Lung (tissue), 12 donors: ENCODE data around the gene EFNA4. TPM values are rescaled to one million over a fixed set of nuclear protein-coding genes. Genes with fewer than 3 reads are reported as not detected.

Source experiments
- ATAC-seq: fragments of 200-7000 bp; cut with Tn5 transposase; one replicate; pipeline ENCODE4 v1.9.1; 2020; ENCODE audit warnings: moderate number of reproducible peaks; ENCODE audit not compliant: insufficient read depth, low FRiP score
- DNase-seq, 3 donors: peaks; one replicate each; pipeline ENCODE4 v3.0.0-alpha.2; 2013 to 2017
- H3K27ac ChIP-seq, 2 donors: one replicate each; pipeline ENCODE4 v1.5.1; 2013; ENCODE audit warnings: mild to moderate bottlenecking in 2 of 2, moderate library complexity in 2 of 2, control low read depth in 1 of 2, inconsistent platforms in 1 of 2, low read depth in 1 of 2, low read length in 1 of 2
- H3K27me3 ChIP-seq, 3 donors: one replicate each; pipeline ENCODE4 v1.5.1; 2013; ENCODE audit warnings: low read length in 2 of 3; ENCODE audit not compliant: control insufficient read depth in 3 of 3, insufficient read depth in 3 of 3
- H3K36me3 ChIP-seq, 4 donors: one replicate each; pipeline ENCODE4 v1.5.1; 2013; ENCODE audit warnings: low read length in 4 of 4, mild to moderate bottlenecking in 1 of 4, moderate library complexity in 1 of 4; ENCODE audit not compliant: control insufficient read depth in 4 of 4, insufficient read depth in 4 of 4
- H3K4me1 ChIP-seq, 5 donors: one replicate each; pipeline ENCODE4 v1.5.1; 2013; ENCODE audit warnings: low read length in 5 of 5, mild to moderate bottlenecking in 2 of 5, moderate library complexity in 1 of 5; ENCODE audit not compliant: control insufficient read depth in 5 of 5, insufficient read depth in 5 of 5
- H3K4me3 ChIP-seq: one replicate; pipeline ENCODE4 v1.5.1; 2013; ENCODE audit warnings: mild to moderate bottlenecking, control low read depth, moderate library complexity
- H3K9ac ChIP-seq, 2 donors: one replicate each; pipeline ENCODE4 v1.5.1; 2013; ENCODE audit warnings: low read length in 2 of 2, control low read depth in 1 of 2; ENCODE audit not compliant: insufficient read depth in 1 of 2
- H3K9me3 ChIP-seq, 4 donors: one replicate each; pipeline ENCODE4 v1.5.1; 2013; ENCODE audit warnings: low read length in 3 of 4, mild to moderate bottlenecking in 1 of 4, moderate library complexity in 1 of 4; ENCODE audit not compliant: control insufficient read depth in 4 of 4, insufficient read depth in 3 of 4
- CTCF ChIP-seq: IDR thresholded peaks from 2 replicates; pipeline ENCODE4 v1.5.1; 2012; ENCODE audit warnings: mild to moderate bottlenecking; ENCODE audit errors: control extremely low read depth, extremely low read depth
- WGBS, 2 donors: extraction: QIAGEN DNeasy Blood & Tissue Kit; methylation state at CpG; one replicate each; pipeline ENCODE4 v1.1.7; 2013; 5-methylcytosine and 5-hydroxymethylcytosine counted together
- polyA plus RNA-seq, 2 donors: library from polyadenylated mRNA; stranded (reverse); fragments of 200-250 nt; gene quantifications; one replicate each; pipeline ENCODE4 v1.2.1, GENCODE V29; 2013
- total RNA-seq, 2 donors: library from RNA; depleted of rRNA in 1 of 2; stranded (reverse); fragments of >200 nt in 1 of 2; gene quantifications; one replicate each; pipeline ENCODE4 v1.2.1, GENCODE V29; 2014 to 2021
- donor health status: control.
- donor health status: control.
- donor health status: Bipolar disorder and iron deficiency.
- donor health status: healthy.
- donor health status: DM: yes; HTN: yes; CAD: no.

Gene EFNA4
- total and polyA plus RNA-seq, 4 donors, result 8.3 to 13.4 (median 10.2) TPM

GRCh38 chr1:155022927-155023236 is 40.7 kb upstream of the EFNA4 start:
- Histone ChIP-seq H3K27ac (peak overlapping the region in 1 of 2 donors; percentile 43), H3K36me3 (peaks cover 0 to 2% (median 0%) of the 10 kb centered on the region in 4 donors), H3K9me3 (no peaks in the 10 kb centered on the region), H3K4me3 (no peak overlapping the region), H3K27me3 (no peaks in the 10 kb centered on the region), H3K4me1 (peaks cover 0 to 1% (median 0%) of the 10 kb centered on the region in 5 donors), H3K9ac (no peak overlapping the region)
- no peak for DNase-seq
- TF ChIP-seq CTCF, result no peak
- 51 to 54% methylated on average over 4 of the region's 4 CpGs for WGBS, 2 donors
- ATAC-seq, result no peak

GRCh38 chr1:155023627-155024026 is 39.9 kb upstream of the EFNA4 start:
- no peak overlapping the region for H3K27ac ChIP-seq
- WGBS, 2 donors, result 88 to 90% methylated on average over 5 of the region's 5 CpGs
- TF ChIP-seq CTCF, result no peak
- H3K9me3 ChIP-seq, result no peaks in the 10 kb centered on the region
- H3K4me1 ChIP-seq, result no peaks in the 10 kb centered on the region
- no peak overlapping the region for H3K9ac ChIP-seq
- ATAC-seq, result no peak
- no peak for DNase-seq
- peaks cover 0 to 2% (median 0%) of the 10 kb centered on the region in 4 donors for H3K36me3 ChIP-seq
- H3K4me3 ChIP-seq, result no peak overlapping the region
- no peaks in the 10 kb centered on the region for H3K27me3 ChIP-seq

GRCh38 chr1:155024315-155024714 is 39.2 kb upstream of the EFNA4 start:
- H3K4me3 ChIP-seq, result no peak overlapping the region
- no peaks in the 10 kb centered on the region for H3K27me3 ChIP-seq
- no peaks in the 10 kb centered on the region for H3K4me1 ChIP-seq
- TF ChIP-seq CTCF, result no peak
- no peak for DNase-seq
- WGBS, 2 donors, result 88 to 92% methylated on average over 9 of the region's 9 CpGs
- ATAC-seq, result no peak
- no peaks in the 10 kb centered on the region for H3K9me3 ChIP-seq
- no peak overlapping the region for H3K27ac ChIP-seq
- no peak overlapping the region for H3K9ac ChIP-seq
- H3K36me3 ChIP-seq, result peaks cover 0 to 2% (median 0%) of the 10 kb centered on the region in 4 donors

GRCh38 chr1:155026154-155026553 is 37.4 kb upstream of the EFNA4 start:
- no peak overlapping the region for H3K27ac ChIP-seq
- no peak for ATAC-seq
- WGBS, 2 donors, result 79 to 91% methylated on average over 9 of the region's 9 CpGs
- H3K36me3 ChIP-seq, result no peaks in the 10 kb centered on the region
- H3K4me3 ChIP-seq, result no peak overlapping the region
- no peak overlapping the region for H3K9ac ChIP-seq
- no peaks in the 10 kb centered on the region for H3K4me1 ChIP-seq
- no peaks in the 10 kb centered on the region for H3K27me3 ChIP-seq
- H3K9me3 ChIP-seq, result no peaks in the 10 kb centered on the region
- TF ChIP-seq CTCF, result no peak
- DNase-seq, result no peak
